T-helper 1 cell treated with Interleukin-12 subunit alpha and Interleukin-12 subunit beta and Interleukin-4 antibody, amounts not matched to agents 30 μg/mL and 1 μg/mL, for 36 hours (primary cell): ENCODE measurements around the gene GRM3.
"Not testable (repeated sequence)": the region's sequence is repeated elsewhere in the genome, so short reads cannot be mapped to it uniquely, and the experiment has no call there.

Experiments used
- H3K27ac Mint-ChIP-seq: one replicate; pipeline ENCODE4 v1.8.0; 2021; ENCODE audit warnings: mild to moderate bottlenecking, mixed read lengths
- H3K27me3 Mint-ChIP-seq: one replicate; pipeline ENCODE4 v1.8.0; 2021; ENCODE audit warnings: low read depth, mixed read lengths
- H3K36me3 Mint-ChIP-seq: one replicate; pipeline ENCODE4 v1.8.0; 2021; ENCODE audit warnings: low read depth, mixed read lengths
- H3K4me1 Mint-ChIP-seq: one replicate; pipeline ENCODE4 v1.8.0; 2021; ENCODE audit warnings: low read depth, mixed read lengths
- H3K4me3 Mint-ChIP-seq: one replicate; pipeline ENCODE4 v1.8.0; 2021; ENCODE audit warnings: mild to moderate bottlenecking, moderate library complexity, mixed read lengths
- H3K9me3 Mint-ChIP-seq: one replicate; pipeline ENCODE4 v1.8.0; 2021; ENCODE audit warnings: mixed read lengths

The GRM3 gene

DNA sequence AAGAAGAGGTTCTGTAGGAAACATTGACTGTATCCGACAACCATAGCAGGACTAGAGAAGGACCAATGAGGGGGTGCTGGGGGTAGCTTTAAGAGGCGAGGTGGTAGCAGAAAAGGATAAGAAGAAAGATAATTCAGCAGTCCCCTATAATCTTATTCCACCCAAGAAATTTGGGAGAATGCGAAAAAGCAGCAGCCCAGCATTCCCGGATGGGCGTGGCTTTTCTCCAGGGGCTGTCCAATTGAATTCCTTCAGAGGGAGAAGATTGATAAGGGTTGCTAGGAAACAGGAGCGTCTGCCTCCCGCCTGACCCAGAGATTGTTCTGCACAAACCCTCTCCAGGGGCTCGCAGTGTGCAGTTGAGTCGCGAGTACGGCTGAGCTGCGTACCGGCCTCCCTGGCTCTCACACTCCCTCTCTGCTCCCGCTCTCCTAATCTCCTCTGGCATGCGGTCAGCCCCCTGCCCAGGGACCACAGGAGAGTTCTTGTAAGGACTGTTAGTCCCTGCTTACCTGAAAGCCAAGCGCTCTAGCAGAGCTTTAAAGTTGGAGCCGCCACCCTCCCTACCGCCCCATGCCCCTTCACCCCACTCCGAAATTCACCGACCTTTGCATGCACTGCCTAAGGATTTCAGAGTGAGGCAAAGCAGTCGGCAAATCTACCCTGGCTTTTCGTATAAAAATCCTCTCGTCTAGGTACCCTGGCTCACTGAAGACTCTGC lies at the start of gene GRM3:
GRM3 (plus strand) TSS at position 349 of the 721 bp plus-strand sequence. CDS start 121,237 bp downstream, outside the sequence.
- Mint-ChIP-seq H3K36me3 (no peaks in the 10 kb centered on the region), H3K4me1 (no peaks in the 10 kb centered on the region), H3K9me3 (no peaks in the 10 kb centered on the region), H3K27me3 (peaks cover 37% of the 10 kb centered on the region), H3K4me3 (no peak within 1 kb of the TSS), H3K27ac (no peak within 1 kb of the TSS)

DNA sequence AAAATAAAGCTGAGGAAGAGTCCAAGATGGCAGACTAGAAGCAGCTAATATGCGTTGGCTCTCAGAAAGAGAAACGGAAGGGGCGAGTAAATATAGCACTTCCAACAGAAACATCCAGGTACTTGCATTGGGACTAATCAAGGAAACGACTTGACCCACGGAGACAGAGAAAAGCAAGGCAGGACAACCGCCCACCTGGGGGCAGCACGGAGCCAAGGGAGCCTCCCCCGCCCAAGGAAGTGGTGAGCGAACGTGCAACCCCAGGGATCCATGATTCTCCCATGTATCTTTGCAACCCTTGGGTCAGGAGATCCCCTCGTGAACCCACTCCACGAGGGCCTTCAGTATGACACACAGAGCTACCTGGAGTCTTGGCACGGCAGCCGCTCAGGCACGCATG lies 45.4 kb upstream of the GRM3 start:
- H3K36me3 Mint-ChIP-seq = no peaks in the 10 kb centered on the region
- H3K27ac Mint-ChIP-seq = no peak overlapping the region
- H3K27me3 Mint-ChIP-seq = no peaks in the 10 kb centered on the region
- H3K4me3 Mint-ChIP-seq = no peak overlapping the region
- H3K4me1 Mint-ChIP-seq = no peaks in the 10 kb centered on the region
- H3K9me3 Mint-ChIP-seq = no peaks in the 10 kb centered on the region

- H3K36me3 Mint-ChIP-seq = no peaks in the 10 kb centered on the region
- no peaks in the 10 kb centered on the region for H3K4me1 Mint-ChIP-seq
- H3K27ac Mint-ChIP-seq = no peak overlapping the region
- H3K9me3 Mint-ChIP-seq = no peaks in the 10 kb centered on the region
- H3K27me3 Mint-ChIP-seq = no peaks in the 10 kb centered on the region
- no peak overlapping the region for H3K4me3 Mint-ChIP-seq
Measured at GRCh38 chr7:86598721-86599120, 45.0 kb upstream of the GRM3 start.

DNA sequence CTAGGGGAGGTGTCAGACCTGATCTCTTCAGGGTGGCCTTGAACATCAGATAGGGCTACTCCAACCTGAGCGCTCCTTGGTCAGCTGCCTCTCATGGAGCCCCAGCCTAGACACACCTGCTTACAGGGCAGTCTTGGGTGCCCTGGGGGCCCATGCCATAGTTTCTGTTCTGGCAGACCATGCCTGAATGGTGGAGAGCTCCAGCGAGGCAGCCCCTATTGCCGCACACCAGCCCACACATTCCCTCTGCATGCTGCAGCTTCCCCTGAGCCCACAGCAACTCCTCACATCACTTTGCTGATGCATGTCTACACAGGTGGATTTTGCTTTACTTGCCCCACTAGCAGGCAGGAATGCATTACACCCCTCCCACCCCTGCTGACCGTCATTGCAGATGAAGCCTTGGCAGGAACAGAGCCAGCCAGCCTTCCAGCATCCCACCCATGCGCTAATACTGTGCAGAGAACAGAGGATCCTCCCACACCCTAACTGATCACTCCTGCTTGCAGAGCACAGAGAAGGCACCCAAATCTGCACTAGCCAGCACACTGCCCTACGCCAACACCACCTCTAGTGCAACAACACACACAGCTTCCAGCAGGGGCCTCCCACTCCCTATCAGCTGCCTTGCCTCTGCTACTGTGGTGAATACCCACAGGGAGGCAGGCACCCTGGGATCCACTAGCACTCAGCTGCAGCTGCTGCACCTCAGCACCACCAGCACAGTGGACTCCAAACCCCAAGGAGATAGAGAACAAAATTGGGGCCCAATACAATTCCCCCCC lies 43.0 kb upstream of the GRM3 start:
- no peaks in the 10 kb centered on the region for H3K4me1 Mint-ChIP-seq
- H3K27ac Mint-ChIP-seq = no peak overlapping the region
- no peak overlapping the region for H3K4me3 Mint-ChIP-seq
- no peaks in the 10 kb centered on the region for H3K27me3 Mint-ChIP-seq
- H3K9me3 Mint-ChIP-seq = no peaks in the 10 kb centered on the region
- no peaks in the 10 kb centered on the region for H3K36me3 Mint-ChIP-seq

GRCh38 chr7:86615711-86616110 lies 28.0 kb upstream of the GRM3 start:
- not testable (repeated sequence) for H3K27ac Mint-ChIP-seq, H3K36me3 Mint-ChIP-seq, H3K4me3 Mint-ChIP-seq, H3K27me3 Mint-ChIP-seq, H3K4me1 Mint-ChIP-seq
- peaks cover 15% of the 10 kb centered on the region for H3K9me3 Mint-ChIP-seq

- H3K36me3 Mint-ChIP-seq = no peaks in the 10 kb centered on the region
- no peaks in the 10 kb centered on the region for H3K4me1 Mint-ChIP-seq
- no peak overlapping the region for H3K27ac Mint-ChIP-seq
- H3K27me3 Mint-ChIP-seq = peaks cover 37% of the 10 kb centered on the region
- H3K9me3 Mint-ChIP-seq = no peaks in the 10 kb centered on the region
- no peak overlapping the region for H3K4me3 Mint-ChIP-seq
Measured at GRCh38 chr7:86644282-86645224, 844 bp downstream of the GRM3 start.

- no peaks in the 10 kb centered on the region for H3K4me1 Mint-ChIP-seq
- no peak overlapping the region for H3K27ac Mint-ChIP-seq
- H3K4me3 Mint-ChIP-seq = no peak overlapping the region
- peaks cover 37% of the 10 kb centered on the region for H3K27me3 Mint-ChIP-seq
- H3K36me3 Mint-ChIP-seq = no peaks in the 10 kb centered on the region
- H3K9me3 Mint-ChIP-seq = no peaks in the 10 kb centered on the region
Measured at GRCh38 chr7:86645225-86645608, 1.5 kb downstream of the GRM3 start.

GRCh38 chr7:86645676-86646276 lies 2.1 kb downstream of the GRM3 start:
- no peak overlapping the region for H3K27ac Mint-ChIP-seq
- no peaks in the 10 kb centered on the region for H3K36me3 Mint-ChIP-seq
- H3K9me3 Mint-ChIP-seq = no peaks in the 10 kb centered on the region
- H3K27me3 Mint-ChIP-seq = peaks cover 37% of the 10 kb centered on the region
- H3K4me3 Mint-ChIP-seq = no peak overlapping the region
- no peaks in the 10 kb centered on the region for H3K4me1 Mint-ChIP-seq

DNA sequence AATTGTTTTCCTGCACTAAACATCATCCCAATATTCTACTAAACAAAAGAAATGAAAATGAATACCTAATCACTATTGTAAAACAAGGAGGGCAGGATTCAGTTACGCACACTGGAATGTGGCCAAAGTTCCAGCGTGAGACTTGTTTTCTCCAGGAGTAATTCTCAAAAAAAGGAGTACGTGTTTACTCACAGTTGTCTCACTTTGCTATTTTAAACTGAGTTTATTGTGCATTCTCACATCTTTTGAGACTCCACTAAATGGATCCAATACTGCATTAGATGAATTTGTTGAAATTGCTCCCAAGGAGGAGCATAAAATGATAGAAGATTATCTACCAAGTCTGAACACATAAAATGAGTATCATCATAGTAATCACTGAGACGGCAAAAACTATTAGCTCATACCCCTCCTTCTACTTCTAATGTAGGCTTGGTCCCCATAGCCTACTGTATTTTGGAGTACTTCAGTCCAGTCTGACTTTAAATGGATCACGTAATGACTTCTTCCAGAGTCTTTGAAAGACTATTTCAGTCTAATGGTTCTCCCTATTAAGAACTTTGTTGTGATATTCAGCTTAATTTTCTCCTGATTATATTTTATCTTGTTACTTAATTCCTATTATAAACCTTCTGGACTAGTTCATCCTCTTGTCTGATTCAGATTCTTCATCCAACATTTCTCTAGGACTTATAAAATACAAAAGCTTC lies 3.8 kb downstream of the GRM3 start:
- Mint-ChIP-seq H3K4me1 (no peaks in the 10 kb centered on the region), H3K9me3 (no peaks in the 10 kb centered on the region), H3K36me3 (no peaks in the 10 kb centered on the region), H3K27ac (no peak overlapping the region), H3K4me3 (no peak overlapping the region), H3K27me3 (peaks cover 33% of the 10 kb centered on the region)

DNA sequence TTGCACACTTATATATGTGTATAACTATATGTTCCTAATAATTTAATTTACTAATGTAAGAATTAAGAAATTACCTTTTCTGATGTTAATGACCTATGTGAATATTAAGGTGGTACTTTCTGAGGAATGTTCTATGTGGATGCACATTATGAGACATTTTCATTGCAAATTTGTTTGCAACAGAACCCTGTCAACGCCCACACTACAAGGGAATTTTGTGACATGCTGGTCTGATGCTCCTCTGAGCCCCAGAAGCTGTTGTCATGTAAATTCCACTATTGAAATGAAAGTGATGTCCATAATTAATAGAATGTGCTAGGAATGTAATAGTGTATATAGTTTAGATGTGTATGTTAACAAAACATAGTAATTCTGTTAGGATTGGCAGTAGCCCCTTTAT lies 4.5 kb downstream of the GRM3 start:
- H3K4me3 Mint-ChIP-seq = no peak overlapping the region
- H3K9me3 Mint-ChIP-seq = no peaks in the 10 kb centered on the region
- H3K27me3 Mint-ChIP-seq = peaks cover 29% of the 10 kb centered on the region
- no peaks in the 10 kb centered on the region for H3K36me3 Mint-ChIP-seq
- no peak overlapping the region for H3K27ac Mint-ChIP-seq
- no peaks in the 10 kb centered on the region for H3K4me1 Mint-ChIP-seq

DNA sequence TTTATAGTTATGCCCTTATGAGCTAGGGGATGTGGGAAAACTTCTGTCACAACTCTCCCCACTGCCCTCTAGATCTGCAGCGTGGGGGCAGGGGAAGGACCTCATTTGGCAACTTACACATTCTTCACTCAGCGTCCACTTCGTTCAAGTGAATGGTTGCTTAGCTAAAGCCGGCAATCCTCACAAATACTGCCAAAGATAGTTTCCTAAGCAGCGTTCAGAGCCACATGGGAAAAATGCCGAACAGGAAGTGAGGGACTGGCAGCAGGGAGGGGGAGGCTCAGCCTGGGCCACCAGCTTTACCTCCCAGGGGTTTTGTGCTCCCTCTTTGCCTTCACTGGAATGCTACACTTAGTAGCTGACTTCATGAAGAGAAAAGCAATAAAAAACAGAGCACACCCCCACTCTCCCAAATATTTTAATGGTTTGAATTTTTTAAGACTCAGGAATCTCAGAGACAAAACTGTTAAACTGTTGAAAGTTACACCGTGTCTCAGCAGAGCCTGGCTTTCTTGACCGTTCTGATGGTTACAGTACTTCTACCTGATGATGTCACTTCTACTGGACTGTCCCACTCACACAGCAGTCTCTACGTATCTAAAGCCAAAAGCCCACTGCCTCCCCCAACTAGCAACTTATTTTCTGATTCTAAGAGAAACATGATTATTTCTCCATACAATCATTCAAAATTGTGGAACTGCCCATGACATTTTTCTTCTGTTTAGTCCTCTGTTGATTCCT lies 10.4 kb downstream of the GRM3 start:
- Mint-ChIP-seq H3K27me3 (no peaks in the 10 kb centered on the region), H3K27ac (no peak overlapping the region), H3K36me3 (no peaks in the 10 kb centered on the region), H3K4me1 (no peaks in the 10 kb centered on the region), H3K4me3 (no peak overlapping the region), H3K9me3 (no peaks in the 10 kb centered on the region)

- no peaks in the 10 kb centered on the region for H3K27me3 Mint-ChIP-seq
- no peak overlapping the region for H3K4me3 Mint-ChIP-seq
- H3K27ac Mint-ChIP-seq = no peak overlapping the region
- no peaks in the 10 kb centered on the region for H3K36me3 Mint-ChIP-seq
- H3K4me1 Mint-ChIP-seq = no peaks in the 10 kb centered on the region
- no peaks in the 10 kb centered on the region for H3K9me3 Mint-ChIP-seq
Measured at GRCh38 chr7:86657948-86658347, 14.2 kb downstream of the GRM3 start.

- Mint-ChIP-seq H3K4me1 (no peaks in the 10 kb centered on the region), H3K36me3 (no peaks in the 10 kb centered on the region), H3K4me3 (no peak overlapping the region), H3K27ac (no peak overlapping the region), H3K9me3 (no peaks in the 10 kb centered on the region), H3K27me3 (no peaks in the 10 kb centered on the region)
Measured at GRCh38 chr7:86660950-86661462, 17.3 kb downstream of the GRM3 start.
